Measurements from ENCODE around the gene SLC25A17.

- TF ChIP-seq CTCF (IDR thresholded peaks at IDR 0.05) = no peak
- no peak for TF ChIP-seq POLR2A (IDR thresholded peaks at IDR 0.05)
Measured at GRCh38 chr22:40862537-40862936, 43.4 kb upstream of the SLC25A17 start.

All from body of pancreas (tissue), 4 donors.